IMR-90 (cell line): Measurements from ENCODE around the gene GNL1.

Experiments used
- CEBPB ChIP-seq: IDR thresholded peaks from 2 replicates; pipeline ENCODE4 v1.6.1; 2012; ENCODE audit warnings: low read depth, low read length, improper control_type of control experiment
- CHD1 ChIP-seq: IDR thresholded peaks from 2 replicates; pipeline ENCODE4 v1.6.1; 2012; ENCODE audit warnings: low read depth, low read length, improper control_type of control experiment
- FOS ChIP-seq: fragments of 150-350 bp; IDR thresholded peaks from 2 replicates; pipeline ENCODE4 v1.6.1; 2016; ENCODE audit warnings: low read depth, low read length
- MAFK ChIP-seq: IDR thresholded peaks from 2 replicates; pipeline ENCODE4 v1.6.1; 2012; ENCODE audit warnings: low read depth, low read length, improper control_type of control experiment
- MAZ ChIP-seq: IDR thresholded peaks from 2 replicates; pipeline ENCODE4 v1.6.1; 2012; ENCODE audit warnings: low read depth, mild to moderate bottlenecking, low read length, improper control_type of control experiment, moderate library complexity, borderline replicate concordance
- POLR2A ChIP-seq: IDR thresholded peaks from 2 replicates; pipeline ENCODE4 v1.6.1; 2012; ENCODE audit warnings: mild to moderate bottlenecking, low read depth, low read length
- RAD21 ChIP-seq: IDR thresholded peaks from 2 replicates; pipeline ENCODE4 v1.6.1; 2012; ENCODE audit warnings: low read length, improper control_type of control experiment
- RCOR1 ChIP-seq: IDR thresholded peaks from 2 replicates; pipeline ENCODE4 v1.6.1; 2012; ENCODE audit warnings: mild to moderate bottlenecking, low read length, improper control_type of control experiment; ENCODE audit not compliant: insufficient replicate concordance
- RFX5 ChIP-seq: IDR thresholded peaks from 2 replicates; pipeline ENCODE4 v1.8.0; 2012; ENCODE audit warnings: low read depth, mild to moderate bottlenecking, low read length, moderate library complexity
- SMC3 ChIP-seq: fragments of 150-350 bp; IDR thresholded peaks from 2 replicates; pipeline ENCODE4 v1.6.1; 2016; ENCODE audit warnings: low read depth, mild to moderate bottlenecking, antibody characterized with exemption, low read length, moderate library complexity
- TF ChIP-seq, protein P1 (sequence below): conservative IDR thresholded peaks from 2 replicates; pipeline ENCODE4 v1.5.1; 2012; ENCODE audit warnings: mild to moderate bottlenecking, low read depth, low read length, improper control_type of control experiment
- TF ChIP-seq, protein P2 (sequence below): fragments of 150-350 bp; IDR thresholded peaks from 2 replicates; pipeline ENCODE4 v1.6.1; 2017; ENCODE audit warnings: mild to moderate bottlenecking, antibody characterized with exemption, low read length, low read depth

DNA sequence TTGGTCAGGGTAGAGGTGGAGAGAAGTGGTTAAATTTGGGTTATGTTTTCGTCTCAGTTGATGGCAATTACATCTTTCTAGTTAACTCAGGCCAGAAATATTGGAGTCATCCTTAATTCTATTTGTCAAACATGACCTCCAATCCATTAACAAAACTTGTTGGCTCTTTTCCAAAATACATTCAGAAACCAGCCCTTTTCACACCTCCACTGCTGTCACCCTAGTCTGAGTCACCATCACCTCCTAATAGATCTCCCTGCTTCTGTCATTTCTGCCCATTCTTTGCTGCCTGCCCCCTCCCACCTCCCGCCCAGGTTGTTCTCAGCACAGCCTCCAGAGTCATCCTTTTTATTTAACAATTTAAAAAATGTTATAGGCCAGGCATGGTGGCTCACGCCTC, 12.0 kb upstream of the GNL1 start:
- TF ChIP-seq CHD1, result no peak
- TF ChIP-seq, protein P1, sequence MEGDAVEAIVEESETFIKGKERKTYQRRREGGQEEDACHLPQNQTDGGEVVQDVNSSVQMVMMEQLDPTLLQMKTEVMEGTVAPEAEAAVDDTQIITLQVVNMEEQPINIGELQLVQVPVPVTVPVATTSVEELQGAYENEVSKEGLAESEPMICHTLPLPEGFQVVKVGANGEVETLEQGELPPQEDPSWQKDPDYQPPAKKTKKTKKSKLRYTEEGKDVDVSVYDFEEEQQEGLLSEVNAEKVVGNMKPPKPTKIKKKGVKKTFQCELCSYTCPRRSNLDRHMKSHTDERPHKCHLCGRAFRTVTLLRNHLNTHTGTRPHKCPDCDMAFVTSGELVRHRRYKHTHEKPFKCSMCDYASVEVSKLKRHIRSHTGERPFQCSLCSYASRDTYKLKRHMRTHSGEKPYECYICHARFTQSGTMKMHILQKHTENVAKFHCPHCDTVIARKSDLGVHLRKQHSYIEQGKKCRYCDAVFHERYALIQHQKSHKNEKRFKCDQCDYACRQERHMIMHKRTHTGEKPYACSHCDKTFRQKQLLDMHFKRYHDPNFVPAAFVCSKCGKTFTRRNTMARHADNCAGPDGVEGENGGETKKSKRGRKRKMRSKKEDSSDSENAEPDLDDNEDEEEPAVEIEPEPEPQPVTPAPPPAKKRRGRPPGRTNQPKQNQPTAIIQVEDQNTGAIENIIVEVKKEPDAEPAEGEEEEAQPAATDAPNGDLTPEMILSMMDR, result no peak
- TF ChIP-seq MAZ, result no peak
- TF ChIP-seq RAD21, result no peak
- no peak for TF ChIP-seq FOS
- no peak for TF ChIP-seq POLR2A
- no peak for TF ChIP-seq SMC3
- TF ChIP-seq CEBPB, result no peak
- no peak for TF ChIP-seq RCOR1
- TF ChIP-seq RFX5, result no peak
- TF ChIP-seq, protein P2, sequence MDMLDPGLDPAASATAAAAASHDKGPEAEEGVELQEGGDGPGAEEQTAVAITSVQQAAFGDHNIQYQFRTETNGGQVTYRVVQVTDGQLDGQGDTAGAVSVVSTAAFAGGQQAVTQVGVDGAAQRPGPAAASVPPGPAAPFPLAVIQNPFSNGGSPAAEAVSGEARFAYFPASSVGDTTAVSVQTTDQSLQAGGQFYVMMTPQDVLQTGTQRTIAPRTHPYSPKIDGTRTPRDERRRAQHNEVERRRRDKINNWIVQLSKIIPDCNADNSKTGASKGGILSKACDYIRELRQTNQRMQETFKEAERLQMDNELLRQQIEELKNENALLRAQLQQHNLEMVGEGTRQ, result no peak
- TF ChIP-seq MAFK, result no peak
